Measurements from ENCODE around the gene MBD3L2B. TPM values are rescaled to one million over a fixed set of nuclear protein-coding genes. Genes with fewer than 3 reads are reported as not detected.

Gene MBD3L2B
- total and polyA plus RNA-seq, 2 donors (not counting 1 experiment from before 2014, with no cell fraction given), result not detected

DNA sequence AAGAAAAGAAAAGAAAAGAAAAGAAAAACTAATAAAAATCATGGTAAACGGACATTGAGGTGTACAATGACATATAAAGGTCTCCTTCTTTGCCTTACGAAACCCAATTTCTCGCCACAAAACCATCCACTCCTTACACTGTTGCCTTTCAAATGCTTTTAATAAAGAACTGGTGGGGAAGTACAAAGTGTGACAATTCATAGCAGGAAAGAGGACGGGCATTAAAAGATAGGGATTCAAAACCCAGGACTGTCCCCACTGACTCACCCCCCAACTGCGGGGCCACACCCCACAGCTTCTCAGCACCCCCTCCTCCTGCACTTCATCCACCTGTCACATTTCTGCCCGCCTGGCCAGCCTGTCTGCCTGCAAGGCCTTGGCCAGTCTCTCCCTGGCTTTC is 2.4 kb downstream of the MBD3L2B start:
- Histone ChIP-seq H3K4me1 (ENCODE audit: control insufficient read depth in 2 of 2, insufficient read depth in 2 of 2, low read length in 2 of 2) (no peaks in the 10 kb centered on the region), H3K27me3 (replicated peaks in 1 of 4; ENCODE audit: control extremely low read depth in 1 of 4, control insufficient read depth in 3 of 4, insufficient read depth in 4 of 4, low read length in 3 of 4) (no peaks in the 10 kb centered on the region), H3K9me3 (ENCODE audit: control extremely low read depth in 1 of 3, control insufficient read depth in 2 of 3, insufficient read depth in 1 of 3, low read length in 2 of 3) (no peaks in the 10 kb centered on the region), H3K79me2 (ENCODE audit: control insufficient read depth, insufficient read depth, low read length) (no peaks in the 10 kb centered on the region), H3K4me3 (ENCODE audit: control extremely low read depth in 1 of 5, extremely low read depth in 1 of 5, insufficient read depth in 1 of 5, low read depth in 2 of 5, low read length in 4 of 5) (no peak overlapping the region), H4K20me1 (ENCODE audit: control insufficient read depth, insufficient read depth, low read length, poor library complexity, severe bottlenecking) (no peaks in the 10 kb centered on the region), H3K27ac (ENCODE audit: low read length in 2 of 2) (no peak overlapping the region), H3K36me3 (replicated peaks in 1 of 2; ENCODE audit: control extremely low read depth in 1 of 2, control insufficient read depth in 1 of 2, extremely low read depth in 1 of 2, insufficient read depth in 2 of 2, low read length in 1 of 2) (no peaks in the 10 kb centered on the region), H3K9ac (ENCODE audit: low read length) (no peak overlapping the region), H2AFZ (ENCODE audit: insufficient read depth, low read depth, low read length, poor library complexity, severe bottlenecking) (no peak overlapping the region), H3K4me2 (replicated peaks; ENCODE audit: low read depth, low read length, poor library complexity, severe bottlenecking) (no peak overlapping the region)
- POLR2A ChIA-PET, result no interaction called here
- TF ChIP-seq, protein P1, sequence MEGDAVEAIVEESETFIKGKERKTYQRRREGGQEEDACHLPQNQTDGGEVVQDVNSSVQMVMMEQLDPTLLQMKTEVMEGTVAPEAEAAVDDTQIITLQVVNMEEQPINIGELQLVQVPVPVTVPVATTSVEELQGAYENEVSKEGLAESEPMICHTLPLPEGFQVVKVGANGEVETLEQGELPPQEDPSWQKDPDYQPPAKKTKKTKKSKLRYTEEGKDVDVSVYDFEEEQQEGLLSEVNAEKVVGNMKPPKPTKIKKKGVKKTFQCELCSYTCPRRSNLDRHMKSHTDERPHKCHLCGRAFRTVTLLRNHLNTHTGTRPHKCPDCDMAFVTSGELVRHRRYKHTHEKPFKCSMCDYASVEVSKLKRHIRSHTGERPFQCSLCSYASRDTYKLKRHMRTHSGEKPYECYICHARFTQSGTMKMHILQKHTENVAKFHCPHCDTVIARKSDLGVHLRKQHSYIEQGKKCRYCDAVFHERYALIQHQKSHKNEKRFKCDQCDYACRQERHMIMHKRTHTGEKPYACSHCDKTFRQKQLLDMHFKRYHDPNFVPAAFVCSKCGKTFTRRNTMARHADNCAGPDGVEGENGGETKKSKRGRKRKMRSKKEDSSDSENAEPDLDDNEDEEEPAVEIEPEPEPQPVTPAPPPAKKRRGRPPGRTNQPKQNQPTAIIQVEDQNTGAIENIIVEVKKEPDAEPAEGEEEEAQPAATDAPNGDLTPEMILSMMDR (IDR thresholded peaks at IDR 0.05), result no peak
- TF ChIP-seq EZH2 (IDR thresholded peaks at IDR 0.05; ENCODE audit: borderline replicate concordance, insufficient read depth, low read depth, low read length, poor library complexity, severe bottlenecking), result no peak
- DNase-seq (no peak), ATAC-seq (ENCODE audit: low read depth) (no peak)
- no peaks in the 10 kb centered on the region for H3K4me1 Mint-ChIP-seq
- H3K4me3 Mint-ChIP-seq, result no peak overlapping the region
- intact Hi-C loops (cut with micrococcal nuclease), result no loop called here
- no peak overlapping the region for H3K27ac Mint-ChIP-seq
- no CpG with 5 or more reads among the region's 6 CpGs for WGBS (ENCODE audit: insufficient coverage)
- CTCF ChIA-PET, result no interaction called here
- H3K9me3 Mint-ChIP-seq (ENCODE audit: insufficient read depth), result no peaks in the 10 kb centered on the region
- H3K27me3 Mint-ChIP-seq, result peaks cover 13% of the 10 kb centered on the region

DNA sequence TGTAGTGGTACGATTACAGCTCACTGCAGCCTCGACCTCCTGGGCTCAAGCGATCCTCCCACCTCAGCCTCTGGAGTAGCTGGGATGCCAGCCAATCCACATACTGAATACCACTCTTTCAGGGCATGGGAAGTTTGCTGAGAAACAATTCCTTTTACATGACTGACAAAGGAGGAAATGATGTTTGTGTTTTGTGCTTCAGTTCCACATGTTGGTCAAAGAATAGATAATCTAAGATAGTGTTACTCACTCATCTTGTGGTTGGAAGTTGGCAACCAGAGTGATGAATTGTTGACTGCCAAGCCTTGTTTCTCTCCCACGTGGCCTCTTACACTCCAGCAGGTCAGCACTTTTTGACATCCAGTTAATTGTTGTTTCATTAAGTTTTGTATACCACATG is 7.6 kb downstream of the MBD3L2B start:
- no peak for DNase-seq
- H3K27me3 Mint-ChIP-seq, result peaks cover 10% of the 10 kb centered on the region
- no peak for ATAC-seq (ENCODE audit: low read depth)
- H3K27ac ChIP-seq (ENCODE audit: low read length in 2 of 2), result no peak overlapping the region
- H3K27me3 ChIP-seq (replicated peaks in 1 of 4; ENCODE audit: control extremely low read depth in 1 of 4, control insufficient read depth in 3 of 4, insufficient read depth in 4 of 4, low read length in 3 of 4), result no peaks in the 10 kb centered on the region
- CTCF ChIA-PET, result no interaction called here
- no peaks in the 10 kb centered on the region for H3K79me2 ChIP-seq (ENCODE audit: control insufficient read depth, insufficient read depth, low read length)
- H4K20me1 ChIP-seq (ENCODE audit: control insufficient read depth, insufficient read depth, low read length, poor library complexity, severe bottlenecking), result no peaks in the 10 kb centered on the region
- H3K9ac ChIP-seq (ENCODE audit: low read length), result no peak overlapping the region
- H3K4me1 Mint-ChIP-seq, result no peaks in the 10 kb centered on the region
- no peaks in the 10 kb centered on the region for H3K9me3 ChIP-seq (ENCODE audit: control extremely low read depth in 1 of 3, control insufficient read depth in 2 of 3, insufficient read depth in 1 of 3, low read length in 2 of 3)
- no peak overlapping the region for H3K27ac Mint-ChIP-seq
- 73% methylated on average over 3 of the region's 4 CpGs for WGBS (ENCODE audit: insufficient coverage)
- H2AFZ ChIP-seq (ENCODE audit: insufficient read depth, low read depth, low read length, poor library complexity, severe bottlenecking), result no peak overlapping the region
- H3K9me3 Mint-ChIP-seq (ENCODE audit: insufficient read depth), result no peaks in the 10 kb centered on the region
- no peak overlapping the region for H3K4me2 ChIP-seq (replicated peaks; ENCODE audit: low read depth, low read length, poor library complexity, severe bottlenecking)
- no peak overlapping the region for H3K4me3 Mint-ChIP-seq
- H3K4me3 ChIP-seq (ENCODE audit: control extremely low read depth in 1 of 5, extremely low read depth in 1 of 5, insufficient read depth in 1 of 5, low read depth in 2 of 5, low read length in 4 of 5), result no peak overlapping the region
- TF ChIP-seq, protein P1 (IDR thresholded peaks at IDR 0.05), result no peak
- TF ChIP-seq EZH2 (IDR thresholded peaks at IDR 0.05; ENCODE audit: borderline replicate concordance, insufficient read depth, low read depth, low read length, poor library complexity, severe bottlenecking), result no peak
- no peaks in the 10 kb centered on the region for H3K4me1 ChIP-seq (ENCODE audit: control insufficient read depth in 2 of 2, insufficient read depth in 2 of 2, low read length in 2 of 2)
- intact Hi-C loops (cut with micrococcal nuclease), result no loop called here
- no peaks in the 10 kb centered on the region for H3K36me3 ChIP-seq (replicated peaks in 1 of 2; ENCODE audit: control extremely low read depth in 1 of 2, control insufficient read depth in 1 of 2, extremely low read depth in 1 of 2, insufficient read depth in 2 of 2, low read length in 1 of 2)
- POLR2A ChIA-PET, result no interaction called here

Data from B cell (primary cell).